MM.1S (cell line): ENCODE data around the gene ATP23.

Experiments
- DNase-seq: peaks from one replicate; pipeline ENCODE4 v3.0.0-alpha.2; 2015
- H2AFZ ChIP-seq: fragments of 300-600 bp; sonication (generic); 2 replicates; pipeline ENCODE4 v1.6.0; 2016; ENCODE audit warnings: antibody characterized with exemption, low read length
- H3F3A ChIP-seq: fragments of 300-600 bp; sonication (generic); 2 replicates; pipeline ENCODE4 v1.6.1; 2016; ENCODE audit warnings: mild to moderate bottlenecking, antibody characterized with exemption, low read length, moderate library complexity, mixed read lengths; ENCODE audit not compliant: insufficient read depth
- H3K27ac ChIP-seq: fragments of 300-600 bp; sonication (generic); 2 replicates; pipeline ENCODE4 v1.5.1; 2016; ENCODE audit warnings: mild to moderate bottlenecking, low read length
- H3K27me3 ChIP-seq: fragments of 300-600 bp; sonication (generic); replicated peaks from 2 replicates; pipeline ENCODE4 v1.6.0; 2016; ENCODE audit warnings: low read length; ENCODE audit not compliant: insufficient read depth
- H3K36me3 ChIP-seq: fragments of 300-600 bp; sonication (generic); replicated peaks from 2 replicates; pipeline ENCODE4 v1.6.1; 2016; ENCODE audit warnings: mild to moderate bottlenecking, low read length, mixed read lengths; ENCODE audit not compliant: insufficient read depth
- H3K4me1 ChIP-seq: fragments of 300-600 bp; sonication (generic); 2 replicates; pipeline ENCODE4 v1.6.1; 2016; ENCODE audit warnings: low read length, mixed read lengths
- H3K4me2 ChIP-seq: fragments of 300-600 bp; sonication (generic); 2 replicates; pipeline ENCODE4 v1.6.0; 2016; ENCODE audit warnings: low read depth, low read length
- H3K4me3 ChIP-seq: fragments of 300-600 bp; sonication (generic); 2 replicates; pipeline ENCODE4 v1.5.1; 2016; ENCODE audit warnings: low read length, mixed read lengths
- H3K79me2 ChIP-seq: fragments of 300-600 bp; sonication (generic); 2 replicates; pipeline ENCODE4 v1.6.1; 2016; ENCODE audit warnings: mixed run types, low read length, mixed read lengths
- H3K9ac ChIP-seq: fragments of 300-600 bp; sonication (generic); 2 replicates; pipeline ENCODE4 v1.6.1; 2016; ENCODE audit warnings: low read length, mixed read lengths
- H3K9me2 ChIP-seq: fragments of 300-600 bp; sonication (generic); replicated peaks from 2 replicates; pipeline ENCODE4 v1.6.1; 2016; ENCODE audit warnings: mild to moderate bottlenecking, low read length, mixed read lengths; ENCODE audit not compliant: insufficient read depth
- H3K9me3 ChIP-seq: fragments of 300-600 bp; sonication (generic); replicated peaks from 2 replicates; pipeline ENCODE4 v1.6.1; 2016; ENCODE audit warnings: mild to moderate bottlenecking, low read length, mixed read lengths; ENCODE audit not compliant: insufficient read depth
- H4K20me1 ChIP-seq: fragments of 300-600 bp; sonication (generic); 2 replicates; pipeline ENCODE4 v1.6.1; 2016; ENCODE audit warnings: mild to moderate bottlenecking, low read length, moderate library complexity, mixed read lengths; ENCODE audit not compliant: insufficient read depth
- EZH2 ChIP-seq: fragments of 300-600 bp; sonication (generic); optimal IDR thresholded peaks from 2 replicates; pipeline ENCODE3; 2017; ENCODE audit warnings: low read depth, mild to moderate bottlenecking, antibody characterized with exemption, low read length, mixed read lengths
- EZH2phosphoT487 ChIP-seq: fragments of 300-600 bp; sonication (generic); IDR thresholded peaks from 2 replicates; pipeline ENCODE4 v1.6.1; 2018; ENCODE audit warnings: antibody characterized with exemption, low read length
- TF ChIP-seq, protein P1 (sequence below): fragments of 300-600 bp; sonication (generic); IDR thresholded peaks from 2 replicates; pipeline ENCODE4 v1.5.1; 2016; ENCODE audit warnings: antibody characterized with exemption, low read length, mixed read lengths

Gene ATP23

DNA sequence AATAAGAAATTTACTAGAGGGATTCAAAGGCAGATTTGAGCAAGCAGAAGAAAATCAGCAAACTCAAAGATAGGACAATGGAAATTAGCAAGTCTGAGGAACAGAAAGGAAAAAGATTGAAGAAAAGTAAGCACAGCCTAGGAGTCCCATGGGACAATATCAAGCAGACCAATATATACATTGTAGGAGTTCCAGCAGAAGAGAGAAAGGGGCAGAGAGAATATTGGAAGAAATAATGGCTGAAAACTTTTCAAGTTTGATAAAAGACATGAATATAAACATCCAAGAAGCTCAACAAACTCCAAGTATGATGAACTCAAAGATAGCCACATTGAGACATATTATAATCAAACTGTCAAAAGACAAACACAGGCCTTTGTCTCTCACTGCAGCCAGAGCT, 25.2 kb downstream of the ATP23 start:
- TF ChIP-seq EZH2phosphoT487 = no peak
- TF ChIP-seq, protein P1, sequence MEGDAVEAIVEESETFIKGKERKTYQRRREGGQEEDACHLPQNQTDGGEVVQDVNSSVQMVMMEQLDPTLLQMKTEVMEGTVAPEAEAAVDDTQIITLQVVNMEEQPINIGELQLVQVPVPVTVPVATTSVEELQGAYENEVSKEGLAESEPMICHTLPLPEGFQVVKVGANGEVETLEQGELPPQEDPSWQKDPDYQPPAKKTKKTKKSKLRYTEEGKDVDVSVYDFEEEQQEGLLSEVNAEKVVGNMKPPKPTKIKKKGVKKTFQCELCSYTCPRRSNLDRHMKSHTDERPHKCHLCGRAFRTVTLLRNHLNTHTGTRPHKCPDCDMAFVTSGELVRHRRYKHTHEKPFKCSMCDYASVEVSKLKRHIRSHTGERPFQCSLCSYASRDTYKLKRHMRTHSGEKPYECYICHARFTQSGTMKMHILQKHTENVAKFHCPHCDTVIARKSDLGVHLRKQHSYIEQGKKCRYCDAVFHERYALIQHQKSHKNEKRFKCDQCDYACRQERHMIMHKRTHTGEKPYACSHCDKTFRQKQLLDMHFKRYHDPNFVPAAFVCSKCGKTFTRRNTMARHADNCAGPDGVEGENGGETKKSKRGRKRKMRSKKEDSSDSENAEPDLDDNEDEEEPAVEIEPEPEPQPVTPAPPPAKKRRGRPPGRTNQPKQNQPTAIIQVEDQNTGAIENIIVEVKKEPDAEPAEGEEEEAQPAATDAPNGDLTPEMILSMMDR = no peak
- no peak for TF ChIP-seq EZH2
- H3K4me2 ChIP-seq = no peak overlapping the region
- no peaks in the 10 kb centered on the region for H3K9me2 ChIP-seq
- no peaks in the 10 kb centered on the region for H3F3A ChIP-seq
- H3K79me2 ChIP-seq = no peaks in the 10 kb centered on the region
- H3K4me1 ChIP-seq = no peaks in the 10 kb centered on the region
- no peak for DNase-seq
- no peak overlapping the region for H2AFZ ChIP-seq
- no peaks in the 10 kb centered on the region for H3K27me3 ChIP-seq
- no peak overlapping the region for H3K4me3 ChIP-seq
- no peaks in the 10 kb centered on the region for H4K20me1 ChIP-seq
- H3K9me3 ChIP-seq = no peaks in the 10 kb centered on the region
- no peak overlapping the region for H3K9ac ChIP-seq
- no peaks in the 10 kb centered on the region for H3K36me3 ChIP-seq
- no peak overlapping the region for H3K27ac ChIP-seq

DNA sequence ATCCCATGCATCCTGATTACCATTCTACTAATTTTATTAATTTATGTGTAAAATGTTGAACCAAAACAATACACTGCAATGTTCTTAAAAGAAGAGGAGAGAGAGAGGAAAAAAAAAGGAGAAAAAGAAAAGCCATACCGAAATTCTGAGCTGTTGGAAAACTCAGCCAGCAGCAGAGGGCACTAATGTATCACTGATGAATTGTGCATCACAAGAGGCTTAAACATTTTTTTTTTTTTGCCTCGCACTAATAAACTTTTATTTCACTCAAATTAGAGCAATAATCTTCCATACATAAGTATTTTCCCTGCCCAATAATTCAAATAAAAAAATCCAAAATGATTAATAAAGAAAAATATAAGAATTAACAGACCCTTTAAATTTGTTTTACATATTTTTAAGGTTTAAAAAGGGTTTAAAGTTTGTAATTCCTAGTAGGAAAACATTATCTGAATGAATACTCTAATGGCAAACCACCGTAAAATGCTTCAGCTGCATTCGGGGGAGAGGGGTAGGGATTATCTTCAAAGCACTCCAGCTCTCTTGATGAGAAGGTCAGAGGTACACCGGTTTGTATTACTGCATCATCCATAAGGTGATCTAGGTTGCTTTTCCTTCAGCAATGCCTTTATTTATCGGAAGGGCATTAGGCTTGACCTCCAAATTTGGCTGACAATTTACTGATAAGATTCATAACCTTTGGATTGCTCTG, 41.9 kb downstream of the ATP23 start:
- Histone ChIP-seq H2AFZ (no peak overlapping the region), H3K27ac (no peak overlapping the region), H3K36me3 (no peaks in the 10 kb centered on the region), H3K27me3 (no peaks in the 10 kb centered on the region), H3F3A (no peaks in the 10 kb centered on the region), H3K9ac (no peak overlapping the region), H3K4me1 (no peaks in the 10 kb centered on the region), H4K20me1 (no peaks in the 10 kb centered on the region), H3K4me3 (no peak overlapping the region), H3K9me2 (no peaks in the 10 kb centered on the region), H3K9me3 (no peaks in the 10 kb centered on the region), H3K4me2 (no peak overlapping the region), H3K79me2 (no peaks in the 10 kb centered on the region)
- DNase-seq = peak; percentile 34
- TF ChIP-seq EZH2 (no peak), EZH2phosphoT487 (no peak)
- TF ChIP-seq, protein P1 = peak; percentile 57

DNA sequence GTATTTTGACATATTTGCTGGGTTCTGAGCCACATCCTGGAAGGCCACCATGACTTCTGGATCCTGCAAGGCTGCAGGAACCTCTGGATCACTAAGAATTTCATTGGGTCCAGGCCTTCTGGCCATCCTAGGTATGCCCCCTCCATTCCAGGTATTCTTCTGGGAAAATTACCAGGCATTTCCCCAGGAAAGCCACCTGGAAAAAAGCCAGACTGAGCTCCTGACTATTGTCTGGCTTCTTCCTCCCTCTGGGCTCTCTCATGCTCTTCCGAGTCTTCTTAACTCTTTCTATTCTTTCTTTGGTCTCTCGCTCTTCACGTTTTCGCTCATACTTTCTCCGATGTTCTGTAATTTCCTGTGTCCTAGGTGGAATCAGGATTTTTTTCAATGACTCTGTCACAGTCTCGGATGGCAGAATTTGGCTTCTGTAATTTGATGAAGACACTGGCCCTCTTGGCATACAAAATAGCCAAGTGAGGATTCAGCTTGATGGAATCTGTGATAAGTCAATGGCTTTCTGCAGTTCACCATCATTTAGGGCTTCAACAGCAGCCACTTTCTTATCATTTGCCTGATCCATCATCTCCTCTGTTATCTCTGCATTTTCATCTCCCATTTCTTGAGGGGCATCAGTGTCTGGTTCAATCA, 42.6 kb downstream of the ATP23 start:
- Histone ChIP-seq H3K9me2 (no peaks in the 10 kb centered on the region), H3K4me1 (no peaks in the 10 kb centered on the region), H3K4me3 (no peak overlapping the region), H3K36me3 (no peaks in the 10 kb centered on the region), H3K4me2 (no peak overlapping the region), H3K79me2 (no peaks in the 10 kb centered on the region), H3K9ac (no peak overlapping the region), H3K27me3 (no peaks in the 10 kb centered on the region), H3K27ac (no peak overlapping the region), H2AFZ (no peak overlapping the region), H3F3A (no peaks in the 10 kb centered on the region), H3K9me3 (no peaks in the 10 kb centered on the region), H4K20me1 (no peaks in the 10 kb centered on the region)
- no peak for DNase-seq
- TF ChIP-seq, protein P1 = no peak
- TF ChIP-seq EZH2 (no peak), EZH2phosphoT487 (no peak)
